GM21737 (cell line): ENCODE results near the gene SLC16A2.
"Not testable (repeated sequence)": the region's sequence is repeated elsewhere in the genome, so short reads cannot be mapped to it uniquely, and the experiment has no call there.

Experiments
- ATAC-seq: cut with Tn5 transposase; IDR thresholded peaks from one replicate; pipeline ENCODE4 v1.9.1; 2021; ENCODE audit warnings: mild to moderate bottlenecking, moderate library complexity; ENCODE audit not compliant: unreplicated experiment

The SLC16A2 gene

GRCh38 chrX:74445099-74445498, 23.8 kb downstream of the SLC16A2 start:
- ATAC-seq, result no peak

GRCh38 chrX:74446876-74447275, 25.6 kb downstream of the SLC16A2 start:
- no peak for ATAC-seq

GRCh38 chrX:74448669-74449068, 27.4 kb downstream of the SLC16A2 start:
- no peak for ATAC-seq

GRCh38 chrX:74449322-74449936, 28.1 kb downstream of the SLC16A2 start:
- no peak for ATAC-seq

- no peak for ATAC-seq
Measured at GRCh38 chrX:74449937-74450330, 28.6 kb downstream of the SLC16A2 start.

- ATAC-seq, result no peak
Measured at GRCh38 chrX:74450803-74451449, 29.6 kb downstream of the SLC16A2 start.

GRCh38 chrX:74451450-74452198, 30.3 kb downstream of the SLC16A2 start:
- no peak for ATAC-seq

GRCh38 chrX:74452199-74452481, 30.8 kb downstream of the SLC16A2 start:
- no peak for ATAC-seq

GRCh38 chrX:74453178-74453577, 31.9 kb downstream of the SLC16A2 start:
- no peak for ATAC-seq

- ATAC-seq, result not testable (repeated sequence)
Measured at GRCh38 chrX:74454233-74454632, 32.9 kb downstream of the SLC16A2 start.

- no peak for ATAC-seq
Measured at GRCh38 chrX:74458736-74459135, 37.4 kb downstream of the SLC16A2 start.

- no peak for ATAC-seq
Measured at GRCh38 chrX:74461384-74461783, 40.1 kb downstream of the SLC16A2 start.

GRCh38 chrX:74464722-74465121, 43.4 kb downstream of the SLC16A2 start:
- no peak for ATAC-seq

GRCh38 chrX:74465424-74465823, 44.1 kb downstream of the SLC16A2 start:
- ATAC-seq, result no peak

GRCh38 chrX:74467656-74468055, 46.4 kb downstream of the SLC16A2 start:
- ATAC-seq, result no peak

GRCh38 chrX:74473116-74473515, 51.8 kb downstream of the SLC16A2 start:
- ATAC-seq, result not testable (repeated sequence)

- no peak for ATAC-seq
Measured at GRCh38 chrX:74490247-74490646, 69.0 kb downstream of the SLC16A2 start.

GRCh38 chrX:74492720-74493201, 71.5 kb downstream of the SLC16A2 start:
- ATAC-seq, result no peak

- ATAC-seq, result no peak
Measured at GRCh38 chrX:74493806-74494205, 72.5 kb downstream of the SLC16A2 start.

- no peak for ATAC-seq
Measured at GRCh38 chrX:74498924-74499323, 77.6 kb downstream of the SLC16A2 start.

- ATAC-seq, result no peak
Measured at GRCh38 chrX:74500067-74500466, 78.8 kb downstream of the SLC16A2 start.

GRCh38 chrX:74500555-74500954, 79.3 kb downstream of the SLC16A2 start:
- ATAC-seq, result no peak
